H9 (cell line): ENCODE measurements around the gene ZNF683. TPM values are rescaled to one million over a fixed set of nuclear protein-coding genes. Genes with fewer than 3 reads are reported as not detected.

Experiments
- DNase-seq: peaks from one replicate; pipeline ENCODE4 v3.0.0-alpha.2; 2017
- H2AFZ ChIP-seq: one replicate; pipeline ENCODE4 v1.6.1; 2013; ENCODE audit warnings: mild to moderate bottlenecking, low read length, control low read depth, moderate library complexity
- H2AK5ac ChIP-seq: 2 replicates; pipeline ENCODE4 v1.6.1; 2013; ENCODE audit warnings: low read length, control low read depth, mixed read lengths; ENCODE audit not compliant: insufficient read length
- H2BK120ac ChIP-seq: one replicate; pipeline ENCODE4 v1.6.1; 2013; ENCODE audit warnings: low read depth, mild to moderate bottlenecking, low read length, control low read depth, inconsistent platforms; ENCODE audit not compliant: poor library complexity, severe bottlenecking
- H2BK12ac ChIP-seq: 2 replicates; pipeline ENCODE4 v1.6.1; 2013; ENCODE audit warnings: low read length, control low read depth, mixed read lengths, low read depth; ENCODE audit not compliant: insufficient read length
- H2BK15ac ChIP-seq: 2 replicates; pipeline ENCODE4 v1.6.1; 2013; ENCODE audit warnings: low read depth, low read length, control low read depth
- H2BK20ac ChIP-seq: one replicate; pipeline ENCODE4 v1.6.1; 2013; ENCODE audit warnings: low read depth, mild to moderate bottlenecking, low read length, control low read depth, inconsistent platforms; ENCODE audit not compliant: poor library complexity, severe bottlenecking
- H2BK5ac ChIP-seq: 2 replicates; pipeline ENCODE4 v1.6.1; 2013; ENCODE audit warnings: low read length, control low read depth, mixed read lengths; ENCODE audit not compliant: insufficient read length
- H3K14ac ChIP-seq: 2 replicates; pipeline ENCODE4 v1.6.1; 2013; ENCODE audit warnings: low read length, control low read depth; ENCODE audit not compliant: insufficient read depth
- H3K18ac ChIP-seq: 2 replicates; pipeline ENCODE4 v1.6.1; 2013; ENCODE audit warnings: low read depth, mild to moderate bottlenecking, mixed read lengths, low read length, control low read depth; ENCODE audit not compliant: insufficient read length
- H3K23ac ChIP-seq: 2 replicates; pipeline ENCODE4 v1.6.1; 2013; ENCODE audit warnings: low read length, control low read depth, mixed read lengths, low read depth; ENCODE audit not compliant: insufficient read length
- H3K23me2 ChIP-seq: 2 replicates; pipeline ENCODE4 v1.6.1; 2013; ENCODE audit warnings: low read depth, mild to moderate bottlenecking, mixed read lengths, low read length, control low read depth; ENCODE audit not compliant: insufficient read length, poor library complexity, severe bottlenecking
- H3K27ac ChIP-seq: 2 replicates; pipeline ENCODE4 v1.5.1; 2013; ENCODE audit warnings: low read length, control low read depth, mixed read lengths, low read depth; ENCODE audit not compliant: insufficient read length
- H3K27me3 ChIP-seq: 2 replicates; pipeline ENCODE4 v1.6.1; 2013; ENCODE audit warnings: low read length, control low read depth, inconsistent platforms; ENCODE audit not compliant: insufficient read depth
- H3K4ac ChIP-seq: 2 replicates; pipeline ENCODE4 v1.6.1; 2013; ENCODE audit warnings: low read depth, mild to moderate bottlenecking, control low read depth, inconsistent platforms, low read length, moderate library complexity
- H3K4me1 ChIP-seq: 2 replicates; pipeline ENCODE4 v1.6.1; 2013; ENCODE audit warnings: low read length, control low read depth, inconsistent platforms; ENCODE audit not compliant: insufficient read depth
- H3K4me2 ChIP-seq: 2 replicates; pipeline ENCODE4 v1.6.1; 2013; ENCODE audit warnings: low read length, control low read depth, mixed read lengths; ENCODE audit not compliant: insufficient read length, insufficient read depth
- H3K56ac ChIP-seq: 2 replicates; pipeline ENCODE4 v1.6.1; 2013; ENCODE audit warnings: low read depth, mild to moderate bottlenecking, mixed read lengths, low read length, control low read depth; ENCODE audit not compliant: insufficient read length
- H3K79me1 ChIP-seq: 2 replicates; pipeline ENCODE4 v1.6.1; 2013; ENCODE audit warnings: low read depth, mild to moderate bottlenecking, moderate library complexity, low read length, control low read depth, inconsistent platforms; ENCODE audit not compliant: insufficient read depth, poor library complexity, severe bottlenecking
- H3K79me2 ChIP-seq: 2 replicates; pipeline ENCODE4 v1.6.1; 2013; ENCODE audit warnings: low read length, control low read depth, inconsistent platforms; ENCODE audit not compliant: insufficient read depth
- H3K9ac ChIP-seq: 2 replicates; pipeline ENCODE4 v1.6.1; 2013; ENCODE audit warnings: low read length, control low read depth, mixed read lengths; ENCODE audit not compliant: insufficient read length; ENCODE audit errors: extremely low read depth
- H3K9me3 ChIP-seq: one replicate; pipeline ENCODE4 v1.6.1; 2013; ENCODE audit warnings: low read depth, low read length, inconsistent platforms; ENCODE audit not compliant: control insufficient read depth
- H3T11ph ChIP-seq: one replicate; pipeline ENCODE4 v1.6.1; 2013; ENCODE audit warnings: mild to moderate bottlenecking, low read length, control low read depth, inconsistent platforms
- H4K20me1 ChIP-seq: one replicate; pipeline ENCODE4 v1.6.1; 2013; ENCODE audit not compliant: control insufficient read depth, insufficient read length, insufficient read depth
- H4K5ac ChIP-seq: 2 replicates; pipeline ENCODE4 v1.6.1; 2013; ENCODE audit warnings: low read depth, mild to moderate bottlenecking, mixed read lengths, low read length, control low read depth; ENCODE audit not compliant: insufficient read length
- H4K8ac ChIP-seq: replicated peaks from 2 replicates; pipeline ENCODE4 v1.6.1; 2013; ENCODE audit warnings: low read length, control low read depth, mixed read lengths, low read depth; ENCODE audit not compliant: insufficient read length
- H4K91ac ChIP-seq: 2 replicates; pipeline ENCODE4 v1.6.1; 2013; ENCODE audit warnings: low read depth, mild to moderate bottlenecking, moderate library complexity, mixed read lengths, low read length, control low read depth; ENCODE audit not compliant: insufficient read length
- H3K27ac Mint-ChIP-seq, 3 experiments: 2 replicates in 2 of 3; 3 replicates in 1 of 3; pipeline ENCODE4 v1.8.0; 2020 to 2021; ENCODE audit warnings: mixed read lengths in 3 of 3, mild to moderate bottlenecking in 1 of 3, moderate library complexity in 1 of 3
- H3K27me3 Mint-ChIP-seq: 2 replicates; pipeline ENCODE4 v1.8.0; 2021; ENCODE audit warnings: low read depth, mild to moderate bottlenecking, moderate library complexity, mixed read lengths
- H3K36me3 Mint-ChIP-seq, 3 experiments: 2 replicates in 2 of 3; 3 replicates in 1 of 3; pipeline ENCODE4 v1.8.0; 2020 to 2021; ENCODE audit warnings: low read depth in 3 of 3, mixed read lengths in 3 of 3; ENCODE audit not compliant: insufficient read depth in 1 of 3
- H3K4me1 Mint-ChIP-seq, 2 experiments: 2 replicates each; pipeline ENCODE4 v1.8.0; 2020; ENCODE audit warnings: mixed read lengths in 2 of 2
- H3K4me3 Mint-ChIP-seq, 2 experiments: 2 replicates in 1 of 2; 3 replicates in 1 of 2; pipeline ENCODE4 v1.8.0; 2020 to 2021; ENCODE audit warnings: mild to moderate bottlenecking in 2 of 2, mixed read lengths in 2 of 2, moderate library complexity in 1 of 2
- H3K9me3 Mint-ChIP-seq, 2 experiments: 2 replicates in 1 of 2; 3 replicates in 1 of 2; pipeline ENCODE4 v1.8.0; 2020; ENCODE audit warnings: mild to moderate bottlenecking in 2 of 2, mixed read lengths in 2 of 2, moderate library complexity in 1 of 2
- WGBS: extraction: QIAGEN DNeasy Blood & Tissue Kit; methylation state at CpG from one replicate; pipeline ENCODE4 v1.1.7; 2013; ENCODE audit warnings: missing lambda C conversion rate, low lambda C conversion rate, mixed read lengths; ENCODE audit not compliant: insufficient read length; ENCODE audit errors: extremely low coverage; 5-methylcytosine and 5-hydroxymethylcytosine counted together
- total RNA-seq: library from RNA; stranded (reverse); gene quantifications from 2 replicates; pipeline ENCODE4 v1.2.1, GENCODE V29; 2021
- TF ChIP-seq, protein P1 (sequence below): fragments of 200-600 bp; sonication (generic); conservative IDR thresholded peaks from 3 replicates; pipeline ENCODE4 v1.8.0; 2021; ENCODE audit warnings: antibody characterized with exemption, mild to moderate bottlenecking

The ZNF683 gene
- total RNA-seq, 1 experiment from 2014 or later = not detected

DNA sequence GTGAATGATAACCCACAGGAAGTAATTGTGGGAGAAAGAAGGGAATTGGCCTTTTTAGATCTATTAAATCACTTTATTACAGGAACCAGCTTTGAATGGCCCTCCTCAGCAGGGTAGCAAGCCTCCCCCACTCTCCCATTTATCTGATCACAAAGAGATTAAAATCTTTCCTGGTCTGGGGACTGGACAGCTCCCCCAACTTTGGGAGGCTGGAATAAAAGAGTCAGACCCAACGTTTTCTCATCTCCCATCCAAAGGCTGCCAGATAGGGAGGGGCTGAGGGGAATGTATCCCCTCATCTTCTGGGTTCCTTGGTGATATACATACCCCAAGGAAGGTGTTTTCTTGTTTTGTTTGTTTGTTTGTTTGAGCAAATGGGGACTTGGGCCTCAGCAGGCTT is 40.5 kb upstream of the ZNF683 start:
- Histone ChIP-seq H3K14ac (no peak overlapping the region), H3K9me3 (no peaks in the 10 kb centered on the region), H3K23me2 (peaks cover 43% of the 10 kb centered on the region), H3K79me2 (peaks cover 22% of the 10 kb centered on the region; the same call in 1 of the 2 replicates), H3K79me1 (no peaks in the 10 kb centered on the region), H2AK5ac (no peak overlapping the region), H2AFZ (no peak overlapping the region), H3T11ph (no peak overlapping the region), H4K5ac (no peak overlapping the region), H3K23ac (no peak overlapping the region), H4K8ac (no peak overlapping the region), H3K18ac (no peak overlapping the region), H3K27me3 (no peaks in the 10 kb centered on the region), H3K4ac (no peak overlapping the region), H2BK12ac (no peak overlapping the region), H3K27ac (peak overlapping the region; percentile 58), H2BK120ac (no peak overlapping the region), H4K20me1 (no peaks in the 10 kb centered on the region), H2BK20ac (no peak overlapping the region), H3K56ac (no peak overlapping the region), H2BK5ac (no peak overlapping the region), H2BK15ac (no peak overlapping the region), H3K4me2 (peak overlapping the region; percentile 89), H4K91ac (no peak overlapping the region), H3K9ac (peak overlapping the region; percentile 8), H3K4me1 (peaks cover 14% of the 10 kb centered on the region)
- no peaks in the 10 kb centered on the region for H3K27me3 Mint-ChIP-seq
- H3K4me1 Mint-ChIP-seq = peaks cover 62 to 64% of the 10 kb centered on the region in 2 experiments
- no peak for DNase-seq
- no peaks in the 10 kb centered on the region; a peak in 1 of 5 replicates for H3K9me3 Mint-ChIP-seq
- peak overlapping the region; percentile 97 to 100 (median 98) for H3K27ac Mint-ChIP-seq
- WGBS = no CpG with 5 or more reads among the region's 1 CpG
- TF ChIP-seq, protein P1, sequence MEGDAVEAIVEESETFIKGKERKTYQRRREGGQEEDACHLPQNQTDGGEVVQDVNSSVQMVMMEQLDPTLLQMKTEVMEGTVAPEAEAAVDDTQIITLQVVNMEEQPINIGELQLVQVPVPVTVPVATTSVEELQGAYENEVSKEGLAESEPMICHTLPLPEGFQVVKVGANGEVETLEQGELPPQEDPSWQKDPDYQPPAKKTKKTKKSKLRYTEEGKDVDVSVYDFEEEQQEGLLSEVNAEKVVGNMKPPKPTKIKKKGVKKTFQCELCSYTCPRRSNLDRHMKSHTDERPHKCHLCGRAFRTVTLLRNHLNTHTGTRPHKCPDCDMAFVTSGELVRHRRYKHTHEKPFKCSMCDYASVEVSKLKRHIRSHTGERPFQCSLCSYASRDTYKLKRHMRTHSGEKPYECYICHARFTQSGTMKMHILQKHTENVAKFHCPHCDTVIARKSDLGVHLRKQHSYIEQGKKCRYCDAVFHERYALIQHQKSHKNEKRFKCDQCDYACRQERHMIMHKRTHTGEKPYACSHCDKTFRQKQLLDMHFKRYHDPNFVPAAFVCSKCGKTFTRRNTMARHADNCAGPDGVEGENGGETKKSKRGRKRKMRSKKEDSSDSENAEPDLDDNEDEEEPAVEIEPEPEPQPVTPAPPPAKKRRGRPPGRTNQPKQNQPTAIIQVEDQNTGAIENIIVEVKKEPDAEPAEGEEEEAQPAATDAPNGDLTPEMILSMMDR = no peak
- H3K36me3 Mint-ChIP-seq = peaks cover 50 to 68% (median 64%) of the 10 kb centered on the region in 3 experiments
- peak overlapping the region; percentile 99 for H3K4me3 Mint-ChIP-seq
